Prostate gland (tissue), 2 donors: ENCODE data around the gene KCNG2. TPM values are rescaled to one million over a fixed set of nuclear protein-coding genes. Genes with fewer than 3 reads are reported as not detected.

Source experiments
- DNase-seq: peaks from one replicate; pipeline ENCODE4 v3.0.0-alpha.2; 2019; ENCODE audit warnings: low spot score
- H3K27ac ChIP-seq, 2 donors: fragments of 200-600 bp; sonication (generic); 2 replicates each; pipeline ENCODE4 v1.5.1; 2017 to 2019
- H3K27me3 ChIP-seq: fragments of 200-600 bp; sonication (generic); replicated peaks from 2 replicates; pipeline ENCODE4 v1.5.1; 2019; ENCODE audit not compliant: insufficient read depth
- H3K36me3 ChIP-seq, 2 donors: fragments of 200-600 bp; sonication (generic); 1 replicate in 1 of 2; 2 replicates in 1 of 2; pipeline versions ENCODE4 v1.5.1 to v1.8.1; 2017 to 2019
- H3K4me1 ChIP-seq: fragments of 200-600 bp; sonication (generic); replicated peaks from 2 replicates; pipeline ENCODE4 v1.5.1; 2019
- H3K4me3 ChIP-seq, 2 donors: fragments of 200-600 bp; sonication (generic); 2 replicates each; pipeline ENCODE4 v1.5.1; 2017 to 2019
- H3K9me3 ChIP-seq: fragments of 200-600 bp; sonication (generic); 2 replicates; pipeline ENCODE4 v1.5.1; 2017
- CTCF ChIP-seq, 4 experiments: fragments of 200-600 bp in 2 of 4; fragments of 450-650 bp in 2 of 4; sonication (generic) in 2 of 4; IDR thresholded peaks; 1 replicate in 3 of 4; 2 replicates in 1 of 4; pipeline ENCODE4 v1.5.1; 2016 to 2019; ENCODE audit warnings: antibody characterized with exemption in 4 of 4, mild to moderate bottlenecking in 2 of 4, moderate library complexity in 2 of 4
- POLR2A ChIP-seq: fragments of 450-650 bp; IDR thresholded peaks from one replicate; pipeline ENCODE4 v1.6.1; 2016; ENCODE audit warnings: antibody characterized with exemption, mild to moderate bottlenecking
- POLR2AphosphoS5 ChIP-seq: sonication (generic); formaldehyde crosslinking; IDR thresholded peaks from one replicate; pipeline ENCODE4 v1.6.1; 2017; ENCODE audit warnings: antibody characterized with exemption
- WGBS: methylation state at CpG from one replicate; pipeline ENCODE4 v1.1.5; 2018; 5-methylcytosine and 5-hydroxymethylcytosine counted together
- intact Hi-C: fragments of 100-400 bp; cut with DNase I; formaldehyde crosslinking; loops from one replicate; pipeline ENCODE4 v1.14.2; 2022
- total RNA-seq, 2 donors: library from RNA; depleted of rRNA; stranded (reverse); fragments of >200 nt; gene quantifications; one replicate each; pipeline ENCODE4 v1.1.0, GENCODE V29; 2016

KCNG2 gene
- total RNA-seq, 2 donors from 2014 or later = 3.7 TPM; not detected in 1

- 94% methylated on average over 27 of the region's 27 CpGs for WGBS
- H3K27me3 ChIP-seq = no peaks in the 10 kb centered on the region
- peaks cover 0 to 13% of the 10 kb centered on the region in 2 donors for H3K36me3 ChIP-seq
- TF ChIP-seq POLR2A = no peak
- no peak for TF ChIP-seq POLR2AphosphoS5
- TF ChIP-seq CTCF (IDR thresholded peaks at IDR 0.05) = no peak
- no peak overlapping the region for H3K27ac ChIP-seq
- no peaks in the 10 kb centered on the region for H3K9me3 ChIP-seq
- H3K4me3 ChIP-seq = no peak overlapping the region
- no peak for DNase-seq
- no peaks in the 10 kb centered on the region for H3K4me1 ChIP-seq
- intact Hi-C loops = no loop called here
Observed at GRCh38 chr18:79753391-79753851, 44.3 kb upstream of the KCNG2 start.

GRCh38 chr18:79754022-79754761 is 43.5 kb upstream of the KCNG2 start:
- H3K27ac ChIP-seq = no peak overlapping the region
- H3K9me3 ChIP-seq = no peaks in the 10 kb centered on the region
- intact Hi-C loops = no loop called here
- no peaks in the 10 kb centered on the region for H3K4me1 ChIP-seq
- H3K4me3 ChIP-seq = no peak overlapping the region
- no peak for TF ChIP-seq CTCF (IDR thresholded peaks at IDR 0.05)
- TF ChIP-seq POLR2AphosphoS5 = no peak
- peaks cover 0 to 13% of the 10 kb centered on the region in 2 donors for H3K36me3 ChIP-seq
- H3K27me3 ChIP-seq = no peaks in the 10 kb centered on the region
- DNase-seq = no peak
- WGBS = 95% methylated on average over 35 of the region's 35 CpGs

GRCh38 chr18:79754831-79755351 is 42.8 kb upstream of the KCNG2 start:
- no peak overlapping the region for H3K27ac ChIP-seq
- 97% methylated on average over 27 of the region's 27 CpGs for WGBS
- peaks cover 0 to 13% of the 10 kb centered on the region in 2 donors for H3K36me3 ChIP-seq
- TF ChIP-seq POLR2AphosphoS5 = no peak
- TF ChIP-seq POLR2A = no peak
- TF ChIP-seq CTCF (IDR thresholded peaks at IDR 0.05) = no peak
- H3K4me1 ChIP-seq = no peaks in the 10 kb centered on the region
- DNase-seq = no peak
- H3K27me3 ChIP-seq = no peaks in the 10 kb centered on the region
- no peaks in the 10 kb centered on the region for H3K9me3 ChIP-seq
- no peak overlapping the region for H3K4me3 ChIP-seq
- intact Hi-C loops = no loop called here

GRCh38 chr18:79755496-79756142 is 42.1 kb upstream of the KCNG2 start:
- no peaks in the 10 kb centered on the region for H3K4me1 ChIP-seq
- H3K27ac ChIP-seq = no peak overlapping the region
- no peak for DNase-seq
- H3K9me3 ChIP-seq = no peaks in the 10 kb centered on the region
- H3K4me3 ChIP-seq = no peak overlapping the region
- no peaks in the 10 kb centered on the region for H3K27me3 ChIP-seq
- intact Hi-C loops = no loop called here
- TF ChIP-seq POLR2AphosphoS5 (no peak), POLR2A (no peak), CTCF (IDR thresholded peaks at IDR 0.05) (no peak)
- WGBS = 95% methylated on average over 31 of the region's 31 CpGs
- peaks cover 0 to 13% of the 10 kb centered on the region in 2 donors for H3K36me3 ChIP-seq
